ENCODE results near the gene BANK1.

The BANK1 gene

DNA sequence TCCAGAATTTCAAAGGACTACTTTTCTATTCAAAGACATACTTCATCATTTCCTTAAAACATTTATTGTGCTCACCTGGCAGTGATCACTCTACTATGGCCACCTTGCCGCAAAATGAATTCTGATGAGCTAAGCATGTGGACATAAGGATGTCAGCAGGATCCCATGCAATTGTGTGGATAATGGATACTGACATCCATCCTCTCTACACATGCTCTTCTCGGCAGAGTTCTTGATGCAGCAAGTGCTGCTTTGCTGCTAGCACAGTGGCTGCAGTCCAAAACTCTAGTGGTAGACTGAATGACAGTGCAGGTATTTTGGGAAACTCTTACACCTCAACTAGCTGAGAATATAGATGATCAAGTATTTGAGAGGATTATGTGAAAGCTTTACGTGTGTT, 168.0 kb downstream of the BANK1 start:
- DNase-seq (ENCODE audit: low read depth), result no peak

DNA sequence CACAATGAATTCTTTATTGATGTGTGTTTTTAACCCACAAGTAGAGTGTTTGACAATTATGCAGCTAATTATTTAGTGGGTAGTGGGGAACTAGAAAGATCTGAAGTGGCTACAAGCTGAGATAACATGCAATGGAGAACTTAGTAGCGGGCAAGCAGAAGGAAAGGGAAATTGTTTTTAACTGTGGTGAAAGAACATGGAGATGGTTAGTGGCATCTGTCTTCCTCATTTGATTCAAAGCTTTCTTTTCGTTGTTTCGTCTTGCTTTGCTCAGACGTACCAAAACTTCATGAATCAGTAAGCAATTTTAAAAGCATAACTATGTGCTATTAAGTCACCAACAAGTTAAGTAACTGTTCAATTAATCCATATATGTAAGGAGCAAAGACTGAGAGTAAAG, 169.9 kb downstream of the BANK1 start:
- no peak for DNase-seq (ENCODE audit: low read depth)

DNA sequence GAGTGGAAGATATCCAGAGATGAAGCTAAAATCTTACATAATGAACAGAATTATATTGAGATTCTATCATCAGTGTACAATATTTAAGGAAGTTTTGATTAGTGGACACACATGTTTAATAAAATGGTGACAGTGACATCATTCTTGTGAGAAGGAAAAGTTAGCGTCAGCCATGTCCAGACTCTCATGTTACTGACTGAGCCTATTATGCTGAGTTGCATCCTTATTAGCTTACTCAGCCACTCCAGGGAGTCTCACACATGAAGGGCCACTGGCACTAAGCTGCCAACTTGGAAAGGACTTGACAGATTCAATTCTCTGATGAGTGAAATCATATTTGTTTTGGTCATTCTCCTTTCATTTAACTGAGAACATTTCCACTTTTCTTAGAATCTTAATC, 170.6 kb downstream of the BANK1 start:
- DNase-seq (ENCODE audit: low read depth), result no peak

DNA sequence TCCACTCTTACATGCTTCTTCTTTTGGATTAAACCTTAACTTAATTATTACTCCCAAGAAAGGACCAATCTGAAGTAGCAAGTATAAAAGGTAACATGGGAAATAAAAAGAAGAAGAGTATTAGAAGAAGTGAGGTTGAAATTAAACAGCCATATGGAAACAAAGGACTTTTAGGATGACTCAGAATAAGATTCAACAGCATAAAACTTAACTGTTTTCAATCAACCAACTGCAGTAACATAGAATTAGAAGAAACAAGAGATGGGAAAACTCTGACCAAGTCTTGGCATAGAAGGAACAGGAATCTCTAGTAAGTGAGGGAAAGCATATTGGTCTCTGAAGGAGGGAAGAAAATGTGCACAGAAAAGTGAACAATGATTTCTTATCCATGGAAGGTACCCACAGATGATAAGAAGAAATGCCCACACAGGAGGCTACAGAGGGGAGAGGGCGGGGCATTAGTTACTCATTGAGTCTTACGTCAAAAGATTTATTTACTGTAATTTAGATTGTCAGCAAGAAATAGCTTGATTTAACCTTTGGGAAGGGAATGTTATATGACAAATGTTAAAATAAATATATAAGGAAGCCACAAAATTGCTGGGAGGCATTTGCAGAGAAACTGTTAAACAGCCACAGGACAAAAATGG, 177.3 kb downstream of the BANK1 start:
- no peak for DNase-seq (ENCODE audit: low read depth)

DNA sequence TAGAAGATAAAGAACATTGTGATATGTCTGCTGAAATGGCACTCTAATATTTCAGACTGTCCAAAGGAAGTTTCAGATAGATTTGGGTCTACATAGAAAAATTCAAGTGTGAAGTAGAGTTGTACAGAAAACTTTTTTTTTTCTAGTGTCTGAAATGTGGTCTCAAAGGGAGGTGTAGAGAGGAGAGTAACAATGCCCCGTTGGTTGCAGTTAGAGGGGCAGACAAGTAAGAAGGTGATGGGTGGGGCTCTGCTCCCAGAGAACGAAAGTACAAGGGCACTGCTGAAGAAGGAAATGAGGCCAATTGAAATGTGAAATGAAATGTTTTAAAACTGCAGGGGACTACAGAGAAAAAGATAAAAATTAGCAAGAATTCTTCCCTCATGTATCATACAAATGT, 177.8 kb downstream of the BANK1 start:
- DNase-seq (ENCODE audit: low read depth), result no peak

DNA sequence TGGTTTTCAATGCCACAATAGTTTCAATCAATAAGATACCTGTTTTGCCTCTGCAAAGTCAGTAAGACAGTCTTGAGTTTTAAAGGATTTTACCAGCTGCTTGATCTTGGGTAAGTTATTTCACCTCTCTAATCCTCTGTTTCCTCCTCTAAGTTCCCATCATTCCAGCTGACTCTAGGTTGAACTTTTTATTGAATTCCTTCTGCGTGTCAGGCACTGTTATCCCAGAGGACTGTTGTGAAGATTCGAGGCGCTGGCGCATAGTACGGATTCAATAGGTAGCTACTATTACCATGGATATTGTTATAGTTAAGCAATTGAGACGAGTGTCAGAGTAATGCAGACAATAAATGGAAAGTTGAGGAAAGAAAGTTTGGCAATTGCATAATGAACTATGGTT, 179.4 kb downstream of the BANK1 start:
- DNase-seq (ENCODE audit: low read depth), result no peak

DNA sequence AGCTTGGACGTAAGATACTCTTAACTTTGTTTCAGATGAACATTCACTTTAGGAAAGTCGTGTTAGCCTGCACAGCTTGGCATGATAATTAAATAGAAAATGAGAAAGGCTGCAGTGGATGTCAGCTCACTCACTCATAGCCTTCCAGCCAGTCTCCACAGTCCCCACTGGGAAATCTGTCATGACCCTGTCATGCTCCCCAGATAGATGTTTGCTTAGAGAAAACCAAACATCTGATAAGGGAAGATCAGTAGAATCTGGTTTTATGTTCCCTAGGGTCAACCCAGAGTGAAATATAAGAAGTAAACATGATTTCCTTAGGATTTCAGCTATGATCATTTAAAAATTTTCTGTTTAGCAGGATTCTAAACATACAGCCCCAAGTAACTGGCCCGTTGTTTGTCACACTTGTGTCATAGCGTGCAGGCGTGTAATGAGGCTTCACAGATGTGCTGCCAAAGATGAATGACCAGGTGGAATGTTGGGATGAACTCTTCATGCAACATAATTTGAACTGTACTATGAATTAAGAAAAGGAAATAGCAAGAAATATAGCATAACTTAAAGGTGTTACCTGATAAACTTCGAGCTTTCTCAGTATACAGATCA, 180.1 kb downstream of the BANK1 start:
- no peak for DNase-seq (ENCODE audit: low read depth)

DNA sequence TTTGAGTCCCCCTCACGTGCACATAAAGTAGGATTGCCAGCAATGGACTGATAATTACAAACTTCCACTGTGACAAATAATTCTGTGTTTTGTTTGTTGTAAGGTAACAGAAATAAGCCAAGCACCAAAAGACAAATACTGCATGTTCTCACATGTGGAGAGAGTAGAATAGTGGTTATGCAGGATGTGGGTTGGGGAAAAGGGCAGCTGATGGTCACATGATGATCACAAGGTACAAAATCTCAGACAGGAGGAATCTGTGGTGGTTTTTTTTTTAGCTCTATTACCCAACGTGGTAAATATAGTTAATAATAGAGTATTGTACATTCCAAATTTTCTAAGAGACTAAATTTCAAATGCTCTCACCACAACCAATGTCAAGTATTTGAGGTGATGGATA, 182.3 kb downstream of the BANK1 start:
- DNase-seq (ENCODE audit: low read depth), result no peak

DNA sequence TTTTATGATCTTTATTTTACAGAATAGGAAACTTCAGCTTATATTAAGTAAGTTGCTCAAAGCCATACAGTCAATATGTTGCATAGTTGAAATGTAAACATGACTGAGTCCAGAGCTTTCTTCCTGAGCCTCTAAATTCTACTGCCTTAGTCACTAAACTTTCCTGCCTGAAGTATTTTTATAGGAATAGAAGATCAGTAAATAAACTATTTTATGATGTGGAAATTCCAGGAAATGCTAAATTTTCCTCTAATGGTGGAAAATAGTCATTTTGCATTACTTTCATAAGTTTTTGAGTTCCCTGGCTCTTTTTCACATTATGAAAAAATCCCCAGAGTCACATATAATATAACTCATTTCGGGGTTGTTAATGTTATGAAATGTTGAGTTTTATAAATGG, 182.8 kb downstream of the BANK1 start:
- DNase-seq (ENCODE audit: low read depth), result no peak

DNA sequence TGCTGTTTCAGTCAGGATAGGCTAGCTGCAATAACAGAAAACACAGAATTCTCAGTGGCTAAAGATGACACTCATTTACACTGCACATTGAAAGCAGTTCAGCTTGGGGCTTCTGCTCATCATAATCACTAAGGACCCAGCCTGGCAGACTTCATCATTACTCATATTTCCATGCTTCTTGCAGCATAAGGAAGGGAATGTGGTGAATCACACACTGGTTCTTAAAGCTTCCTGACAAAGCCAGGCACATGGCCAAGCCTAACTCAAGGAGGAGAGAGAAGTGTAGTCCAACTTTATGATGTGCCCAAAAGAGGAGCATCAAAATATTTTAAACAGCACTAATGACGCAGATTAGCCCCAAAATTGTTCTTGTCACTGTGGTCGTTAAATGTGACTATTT, 186.5 kb downstream of the BANK1 start:
- no peak for DNase-seq (ENCODE audit: low read depth)

DNA sequence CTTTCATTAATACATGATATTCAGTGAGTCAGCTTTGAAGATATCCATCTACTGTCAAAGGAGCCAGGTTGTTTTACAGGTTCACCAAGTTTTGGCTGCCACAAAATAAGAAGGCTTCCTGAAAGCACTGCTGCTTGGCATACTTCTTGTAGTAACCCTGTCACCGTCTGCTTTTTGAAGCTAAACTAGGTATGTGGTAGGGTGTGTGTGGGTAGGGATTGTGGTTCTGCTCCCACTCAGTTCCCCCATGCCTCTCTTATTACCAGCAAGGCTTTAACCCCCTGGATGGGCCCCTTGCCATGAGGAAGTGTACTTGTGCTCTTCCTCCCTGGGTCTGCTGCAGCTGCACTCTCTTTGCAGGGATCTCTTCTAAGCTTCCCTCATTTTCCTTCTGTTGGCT, 191.2 kb downstream of the BANK1 start:
- no peak for DNase-seq (ENCODE audit: low read depth)

DNA sequence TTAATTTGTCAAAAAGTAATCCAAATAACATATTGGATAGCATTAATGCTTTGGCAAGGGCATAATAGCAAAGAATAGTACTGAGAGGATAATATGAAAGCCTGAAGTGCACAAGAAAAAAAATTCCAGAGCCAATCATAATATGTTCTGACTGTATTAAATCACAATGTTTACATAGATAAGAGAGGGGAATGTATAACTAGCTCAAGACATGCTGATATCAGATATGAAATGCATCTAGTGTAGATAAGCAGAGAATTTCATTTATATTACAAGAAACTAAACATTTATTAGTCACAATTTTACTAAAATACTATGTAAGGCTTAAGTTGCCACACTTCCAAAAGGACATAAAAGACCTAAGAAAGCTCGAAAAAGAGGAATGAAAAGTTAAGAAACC, 193.3 kb downstream of the BANK1 start:
- no peak for DNase-seq (ENCODE audit: low read depth)

DNA sequence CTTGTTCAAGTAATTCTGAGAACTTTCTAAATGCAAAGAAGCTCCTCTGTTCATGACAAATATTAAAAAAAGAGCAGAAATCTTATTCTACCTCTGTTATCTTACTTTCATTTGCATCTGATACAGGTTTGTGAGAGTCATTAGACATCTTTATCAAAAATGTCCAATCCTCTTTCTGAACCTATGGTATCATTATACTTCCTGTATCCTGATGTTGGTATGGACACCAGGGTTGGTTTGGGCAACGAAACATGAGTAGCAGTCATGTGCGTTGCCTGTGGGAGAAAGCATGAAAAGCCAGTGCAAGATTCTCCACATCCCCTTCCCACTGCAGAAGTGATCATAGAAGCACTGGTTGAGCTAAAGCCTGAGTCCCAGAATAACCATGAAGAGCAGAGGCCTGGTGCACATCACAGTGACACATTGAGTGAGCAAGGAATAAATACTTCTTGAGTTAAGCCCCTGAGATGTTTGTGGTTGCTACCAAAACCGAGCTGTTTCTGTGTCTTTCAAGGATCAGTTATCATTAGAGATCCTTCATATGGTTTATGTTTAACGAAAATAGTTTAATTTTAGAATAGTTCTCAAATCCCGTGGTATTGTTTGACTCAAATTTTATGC, 197.2 kb downstream of the BANK1 start:
- no peak for DNase-seq (ENCODE audit: low read depth)

DNA sequence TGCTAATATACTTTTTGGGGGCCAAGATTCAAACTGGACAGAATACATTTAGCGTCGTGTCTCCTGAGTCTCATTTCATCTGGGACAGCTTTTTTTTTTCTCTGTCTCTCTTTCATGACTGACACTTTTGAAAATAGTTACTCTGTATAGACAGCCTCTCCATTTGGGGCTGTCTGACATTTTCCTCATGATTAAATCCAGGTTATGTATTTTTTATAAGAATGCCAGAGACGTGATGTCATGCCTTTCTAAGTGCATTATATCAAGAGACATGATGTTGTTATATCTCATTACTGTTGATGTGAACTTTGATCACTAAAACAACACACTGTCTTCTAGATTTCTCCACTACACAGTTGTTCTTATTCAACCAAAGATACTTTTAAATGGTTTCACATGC, 199.0 kb downstream of the BANK1 start:
- no peak for DNase-seq (ENCODE audit: low read depth)

DNA sequence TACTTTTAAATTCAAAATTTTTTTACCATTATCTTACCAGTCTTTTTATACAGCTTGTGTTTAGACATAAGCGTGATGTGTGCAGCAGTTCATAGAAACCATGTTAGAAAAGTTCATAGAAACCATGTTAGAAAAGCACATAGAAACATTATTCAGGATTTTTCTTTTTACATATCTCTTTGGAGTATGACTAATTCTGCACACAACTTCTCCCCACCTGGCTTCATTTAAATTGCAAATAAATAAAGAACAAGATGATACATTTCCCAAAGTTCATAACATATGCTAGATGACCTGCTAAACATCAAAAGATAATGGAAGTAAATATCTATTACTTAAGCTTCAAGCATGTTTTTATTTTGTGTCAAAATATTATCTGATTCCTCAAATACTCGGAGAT, 201.9 kb downstream of the BANK1 start:
- no peak for DNase-seq (ENCODE audit: low read depth)

DNA sequence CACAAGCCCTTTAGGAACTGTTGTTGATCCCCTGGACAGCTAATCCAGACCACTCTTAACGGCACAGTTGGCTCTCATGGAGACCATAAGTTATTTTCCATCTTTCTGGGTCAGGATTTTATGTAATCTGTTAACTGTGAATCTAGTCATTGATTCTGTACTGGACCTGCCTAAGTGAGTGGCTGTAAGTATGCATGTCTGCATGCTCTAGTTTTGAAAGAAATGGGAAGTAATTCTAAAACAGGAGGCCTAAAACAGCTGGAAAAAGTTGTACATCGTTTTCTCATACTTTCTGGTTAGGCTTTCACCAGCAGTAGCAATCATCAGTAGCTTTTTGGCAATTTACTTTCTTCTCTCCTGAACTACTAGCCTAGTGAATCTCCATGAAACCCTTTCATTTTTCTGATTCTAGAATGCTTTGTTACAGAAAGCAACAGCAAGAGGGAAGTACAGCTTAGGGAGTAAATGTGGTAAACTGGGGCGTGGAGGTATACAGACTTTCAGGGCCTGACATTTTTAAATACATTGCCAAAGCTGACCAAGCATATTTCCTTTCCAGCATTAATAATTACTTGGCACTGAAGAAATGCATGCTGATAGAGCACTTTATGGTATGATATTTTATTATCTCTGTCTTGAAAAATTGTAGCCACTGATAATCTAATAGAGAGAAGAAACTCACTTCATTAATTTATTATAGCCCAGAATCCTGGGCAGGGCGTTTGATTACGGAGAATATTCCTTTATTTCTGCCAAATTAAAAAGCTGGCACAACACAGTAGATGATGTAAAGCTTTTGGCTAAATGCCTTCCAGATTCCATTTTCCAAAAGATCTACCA, 202.7 kb downstream of the BANK1 start:
- DNase-seq (ENCODE audit: low read depth), result no peak

DNA sequence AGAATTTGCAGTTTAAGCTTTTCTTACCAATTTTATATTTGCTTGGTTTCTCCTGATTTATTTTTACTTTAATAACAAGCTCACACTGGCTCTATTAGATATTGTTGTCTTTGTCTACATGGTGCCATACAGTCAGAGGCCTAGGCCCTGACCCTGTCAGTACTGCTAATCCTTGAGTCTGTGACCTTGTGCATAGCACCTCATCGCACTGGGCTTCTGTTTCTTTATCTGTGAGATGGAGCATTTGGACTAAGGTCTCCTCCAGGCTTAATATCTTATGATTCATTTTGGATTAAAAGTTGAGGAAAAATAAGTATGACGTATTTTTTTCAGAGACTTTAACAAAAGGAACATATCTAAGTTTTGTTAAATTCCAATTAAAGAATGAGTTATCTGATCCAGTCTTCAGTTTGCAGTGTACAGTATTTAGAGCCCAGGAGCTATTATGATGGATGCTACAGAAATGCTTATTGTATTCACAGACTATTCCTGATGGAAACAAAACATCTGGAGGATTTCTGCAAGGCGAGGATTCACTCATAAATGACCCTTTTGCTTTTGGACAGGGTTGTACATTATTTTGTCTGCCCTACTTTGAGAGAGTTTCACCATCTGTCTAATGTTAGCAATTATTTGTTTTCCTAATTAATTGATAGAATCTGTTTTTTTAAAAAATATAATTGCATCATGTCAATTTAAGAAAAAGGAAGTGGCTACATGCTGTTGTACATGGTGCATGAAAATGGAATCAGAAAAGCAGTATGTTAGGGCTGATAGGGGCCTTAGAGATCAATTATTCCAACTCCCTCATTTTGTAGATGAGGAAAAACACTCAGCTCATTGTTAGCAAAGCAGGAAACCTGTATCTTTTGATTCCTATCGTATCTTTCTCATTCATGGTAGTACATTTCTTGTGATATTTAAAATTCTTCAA, 203.6 kb downstream of the BANK1 start:
- no peak for DNase-seq (ENCODE audit: low read depth)

DNA sequence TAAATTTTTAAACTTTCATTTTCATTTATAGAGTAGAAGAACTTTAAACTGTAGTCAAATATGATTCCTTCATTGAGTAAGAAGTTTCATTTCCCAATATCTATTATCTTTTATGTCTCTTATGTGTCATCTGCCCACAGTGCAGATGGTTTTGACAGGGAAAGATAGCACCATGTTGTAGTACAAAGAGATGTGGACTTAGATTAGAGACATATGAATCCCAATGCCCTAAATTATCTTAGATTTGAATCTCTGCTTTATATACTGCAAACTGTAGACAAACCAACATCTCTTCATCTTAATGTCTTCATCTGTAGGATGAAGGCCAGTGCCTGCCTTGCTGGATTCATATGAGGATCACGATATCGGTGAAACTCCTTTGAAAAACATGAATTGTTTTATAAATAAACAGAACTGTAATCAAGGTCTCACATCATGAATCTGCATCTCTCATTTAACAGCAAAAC, 217.5 kb downstream of the BANK1 start:
- DNase-seq (ENCODE audit: low read depth), result no peak

DNA sequence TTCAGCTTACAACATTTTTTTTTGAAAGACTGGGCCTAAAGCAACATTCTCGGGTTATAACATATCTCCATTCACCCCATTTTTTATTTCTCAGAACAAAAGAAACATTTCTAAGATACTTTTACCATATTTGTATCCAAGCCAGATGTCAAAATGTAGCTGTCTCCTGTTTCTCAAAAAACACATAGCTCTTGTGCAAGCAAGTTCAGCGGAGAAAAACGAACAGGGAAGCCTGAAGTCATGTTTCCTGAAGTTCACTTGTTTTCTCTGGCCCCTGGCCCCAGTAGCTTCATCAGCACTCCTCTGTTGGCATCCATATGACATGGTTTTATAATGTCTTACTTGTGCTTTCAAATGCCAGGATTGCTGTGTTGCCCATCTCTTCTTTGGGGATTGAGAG, 218.2 kb downstream of the BANK1 start:
- no peak for DNase-seq (ENCODE audit: low read depth)

DNA sequence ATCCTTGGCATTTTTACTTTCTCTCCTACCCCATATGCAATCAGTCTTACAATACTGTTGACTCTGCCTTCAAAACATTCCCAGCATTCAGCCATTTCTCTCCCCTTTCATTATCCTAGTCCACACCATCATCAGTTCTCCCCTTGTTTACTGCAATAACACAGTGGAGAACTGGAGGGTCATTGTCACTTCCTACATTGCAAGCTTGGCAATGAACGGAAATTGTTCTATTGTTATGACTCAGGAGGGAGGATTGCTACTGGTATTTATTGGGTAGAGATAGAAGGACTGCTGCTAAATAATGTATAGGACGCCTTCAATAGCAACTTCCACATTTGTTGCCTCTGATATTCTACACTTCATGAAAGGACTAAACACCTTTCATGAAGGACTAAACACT, 231.8 kb downstream of the BANK1 start:
- DNase-seq (ENCODE audit: low read depth), result no peak

DNA sequence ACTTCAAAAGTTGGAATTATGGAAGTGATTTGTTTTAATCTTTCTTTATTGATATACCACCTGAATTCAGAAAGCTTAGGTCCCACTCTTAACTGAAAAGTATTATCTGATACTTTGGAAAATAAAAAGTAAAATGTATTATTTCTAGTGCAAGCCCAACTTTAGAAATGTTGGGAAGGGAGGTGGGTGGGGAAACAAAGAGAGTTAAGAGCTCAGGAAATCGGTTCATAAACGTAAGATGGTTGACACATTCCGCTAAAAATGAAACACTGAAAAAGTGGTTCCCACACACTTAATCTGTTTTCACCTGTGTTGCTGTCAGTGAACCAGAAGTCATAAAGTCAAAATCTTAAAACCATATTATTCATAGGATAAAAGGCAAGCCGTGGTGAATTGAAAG, 237.4 kb downstream of the BANK1 start:
- DNase-seq (ENCODE audit: low read depth), result no peak

DNA sequence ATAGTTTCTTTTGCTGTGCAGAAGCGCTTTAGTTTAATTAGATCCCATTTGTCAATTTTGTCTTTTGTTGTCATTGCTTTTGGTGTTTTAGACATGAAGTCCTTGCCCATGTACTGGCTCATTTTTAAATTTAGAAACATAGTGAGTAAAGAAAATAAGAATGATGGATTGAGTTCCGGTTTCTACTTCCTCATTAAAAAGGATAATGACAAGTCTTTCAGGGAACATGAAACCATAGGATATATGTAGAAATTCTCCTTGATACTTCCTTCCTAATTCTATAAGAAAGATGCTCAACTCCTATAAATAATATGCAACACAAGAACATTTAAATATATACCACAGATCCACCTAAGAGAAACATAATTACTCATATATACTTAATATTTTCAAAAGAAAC, 240.9 kb downstream of the BANK1 start:
- no peak for DNase-seq (ENCODE audit: low read depth)

Measured in activated gamma-delta T cell treated with anti-CD3 and anti-CD28 coated beads, Interleukin-2, amount 50 U/mL, for 16 hours (primary cell).